WTC11 (cell line): Measurements from ENCODE around the gene ARHGAP32. TPM values are rescaled to one million over a fixed set of nuclear protein-coding genes. Genes with fewer than 3 reads are reported as not detected.

Source experiments
- ATAC-seq: fragments of 200-7000 bp; cut with Tn5 transposase; 2 replicates; pipeline ENCODE4 v1.10.0; 2021; ENCODE audit warnings: mild to moderate bottlenecking, moderate library complexity
- CTCF ChIA-PET: fragments of 300-600 bp; sonication (Branson Sonifier 250); formaldehyde crosslinking; loops from one replicate; lab custom pipeline; 2021; ENCODE audit warnings: antibody characterized with exemption; lab: Charles Lee
- POLR2A ChIA-PET: fragments of 350-600 bp; sonication (Branson Sonifier 250); formaldehyde crosslinking; loops from one replicate; lab custom pipeline; 2021; ENCODE audit warnings: antibody characterized with exemption; lab: Charles Lee
- DNase-seq: peaks from one replicate; pipeline ENCODE4 v3.0.0; 2021; ENCODE audit warnings: low spot score
- H3K27ac Mint-ChIP-seq: 2 replicates; pipeline ENCODE4 v1.8.0; 2021; ENCODE audit warnings: mixed read lengths
- H3K27me3 Mint-ChIP-seq: 2 replicates; pipeline ENCODE4 v1.8.0; 2021; ENCODE audit warnings: low read depth, mild to moderate bottlenecking, moderate library complexity, mixed read lengths
- H3K36me3 Mint-ChIP-seq: 2 replicates; pipeline ENCODE4 v1.8.0; 2021; ENCODE audit warnings: mixed read lengths
- H3K4me1 Mint-ChIP-seq: 2 replicates; pipeline ENCODE4 v1.8.0; 2022; ENCODE audit warnings: mixed read lengths
- H3K4me3 Mint-ChIP-seq: 2 replicates; pipeline ENCODE4 v1.8.0; 2021; ENCODE audit warnings: mild to moderate bottlenecking, moderate library complexity, mixed read lengths
- H3K9me3 Mint-ChIP-seq: 2 replicates; pipeline ENCODE4 v1.8.0; 2021; ENCODE audit warnings: mixed read lengths
- ATF3 ChIP-seq: sonication (generic); formaldehyde crosslinking; conservative IDR thresholded peaks from 2 replicates; pipeline ENCODE4 v1.8.1; 2022; ENCODE audit warnings: mild to moderate bottlenecking, missing genetic modification reagents
- ETV6 ChIP-seq: sonication (generic); formaldehyde crosslinking; IDR thresholded peaks from 2 replicates; pipeline ENCODE4 v1.8.1; 2022; ENCODE audit warnings: mild to moderate bottlenecking, missing genetic modification reagents
- FOXK1 ChIP-seq: sonication (generic); formaldehyde crosslinking; IDR thresholded peaks from 2 replicates; pipeline ENCODE4 v1.8.0; 2022; ENCODE audit warnings: mild to moderate bottlenecking, moderate library complexity, missing genetic modification reagents
- GTF2I ChIP-seq: fragments of 250-450 bp; sonication (Bioruptor Pico); conservative IDR thresholded peaks from 2 replicates; pipeline ENCODE4 v1.4.0; 2021; ENCODE audit warnings: mild to moderate bottlenecking
- KAT7 ChIP-seq: sonication (generic); formaldehyde crosslinking; IDR thresholded peaks from 2 replicates; pipeline ENCODE4 v1.8.1; 2023; ENCODE audit warnings: missing genetic modification reagents, mild to moderate bottlenecking, borderline replicate concordance
- NFE2L1 ChIP-seq: sonication (generic); formaldehyde crosslinking; IDR thresholded peaks from 2 replicates; pipeline ENCODE4 v1.8.1; 2023; ENCODE audit warnings: missing genetic modification reagents
- NFYB ChIP-seq: sonication (generic); formaldehyde crosslinking; conservative IDR thresholded peaks from 2 replicates; pipeline ENCODE4 v1.8.0; 2022; ENCODE audit warnings: low read depth, missing genetic modification reagents
- NR2C2 ChIP-seq: sonication (generic); formaldehyde crosslinking; IDR thresholded peaks from 2 replicates; pipeline ENCODE4 v1.8.0; 2022; ENCODE audit warnings: mild to moderate bottlenecking, missing genetic modification reagents
- NR3C1 ChIP-seq: sonication (generic); formaldehyde crosslinking; conservative IDR thresholded peaks from 2 replicates; pipeline ENCODE4 v1.8.1; 2023; ENCODE audit warnings: low read depth, mild to moderate bottlenecking, missing genetic modification reagents
- TCF7 ChIP-seq: sonication (generic); formaldehyde crosslinking; IDR thresholded peaks from 2 replicates; pipeline ENCODE4 v1.8.0; 2022; ENCODE audit warnings: mild to moderate bottlenecking, low read depth, missing genetic modification reagents, moderate library complexity
- ZBTB21 ChIP-seq: sonication (generic); formaldehyde crosslinking; IDR thresholded peaks from 2 replicates; pipeline ENCODE4 v1.8.1; 2023; ENCODE audit warnings: mild to moderate bottlenecking, missing genetic modification reagents, borderline replicate concordance
- ZNF121 ChIP-seq: sonication (generic); formaldehyde crosslinking; IDR thresholded peaks from 2 replicates; pipeline ENCODE4 v1.8.0; 2023; ENCODE audit warnings: missing genetic modification reagents
- ZNF317 ChIP-seq: sonication (generic); formaldehyde crosslinking; IDR thresholded peaks from 2 replicates; pipeline ENCODE4 v1.8.1; 2023; ENCODE audit warnings: low read depth, mild to moderate bottlenecking, moderate library complexity, missing genetic modification reagents, borderline replicate concordance
- ZNF671 ChIP-seq: fragments of 250-450 bp; sonication (Bioruptor Pico); IDR thresholded peaks from 2 replicates; pipeline ENCODE4 v1.8.0; 2021; ENCODE audit warnings: mild to moderate bottlenecking
- total RNA-seq: library from RNA; stranded (reverse); gene quantifications from 3 replicates; pipeline ENCODE4 v1.2.3, GENCODE V29; 2021
- TF ChIP-seq, protein P1 (sequence below): sonication (generic); formaldehyde crosslinking; IDR thresholded peaks from 2 replicates; pipeline ENCODE4 v1.8.0; 2022; ENCODE audit warnings: mild to moderate bottlenecking, missing genetic modification reagents
- TF ChIP-seq, protein P2 (sequence below): sonication (generic); formaldehyde crosslinking; conservative IDR thresholded peaks from 2 replicates; pipeline ENCODE4 v1.8.1; 2023; ENCODE audit warnings: mild to moderate bottlenecking, low read depth, missing genetic modification reagents, moderate library complexity
- TF ChIP-seq, protein P3 (sequence below): sonication (generic); formaldehyde crosslinking; IDR thresholded peaks from 2 replicates; pipeline ENCODE4 v1.8.1; 2022; ENCODE audit warnings: low read depth, missing genetic modification reagents, borderline replicate concordance
- TF ChIP-seq, protein P4 (sequence below): sonication (generic); formaldehyde crosslinking; IDR thresholded peaks from 2 replicates; pipeline ENCODE4 v1.8.1; 2023; ENCODE audit warnings: mild to moderate bottlenecking, missing genetic modification reagents, moderate library complexity
- TF ChIP-seq, protein P5 (sequence below): fragments of 250-450 bp; sonication (Bioruptor Pico); IDR thresholded peaks from 2 replicates; pipeline ENCODE4 v2.1.2; 2022; ENCODE audit warnings: mild to moderate bottlenecking, moderate library complexity
- TF ChIP-seq, protein P6 (sequence below): sonication (generic); formaldehyde crosslinking; IDR thresholded peaks from 2 replicates; pipeline ENCODE4 v1.8.0; 2022; ENCODE audit warnings: mild to moderate bottlenecking, missing genetic modification reagents
- TF ChIP-seq, protein P7 (sequence below): sonication (generic); formaldehyde crosslinking; IDR thresholded peaks from 2 replicates; pipeline ENCODE4 v1.8.0; 2023; ENCODE audit warnings: missing genetic modification reagents

ARHGAP32 gene
- total RNA-seq, 1 experiment from 2014 or later = 25.6 TPM

DNA sequence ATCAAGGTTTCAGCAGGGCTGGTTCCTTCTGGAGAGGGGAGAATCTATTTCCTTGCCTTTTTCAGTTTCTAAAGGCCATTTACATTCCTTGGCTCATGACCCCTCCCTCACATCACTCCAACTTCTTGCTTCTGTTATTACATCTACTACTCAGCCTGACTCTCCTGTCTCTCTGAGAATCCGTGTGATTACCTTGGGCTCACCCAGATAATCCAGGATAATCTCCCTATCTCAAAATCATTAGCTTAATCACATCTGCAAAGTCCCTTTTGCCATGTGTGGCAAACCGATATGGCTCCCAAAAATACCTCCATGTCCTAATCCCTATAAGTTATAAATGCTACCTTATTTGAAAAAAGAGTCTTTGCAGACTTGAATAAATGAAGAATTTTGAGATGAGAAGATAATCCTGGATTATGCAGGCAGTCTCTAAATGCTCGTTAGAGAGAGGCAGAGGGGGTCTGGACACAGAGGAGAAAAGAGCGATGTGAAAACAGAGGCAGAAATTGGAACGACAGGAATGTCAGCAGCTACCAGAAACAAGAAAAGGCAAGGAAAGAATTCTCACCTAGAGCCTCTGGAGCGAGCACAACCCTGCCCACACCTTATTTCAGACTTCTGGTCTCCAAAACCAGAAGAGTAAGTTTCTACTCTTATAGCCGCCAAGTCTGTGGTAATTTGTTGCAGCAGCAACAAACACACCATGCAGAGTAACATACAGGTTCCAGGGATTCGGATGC lies 23.6 kb upstream of the ARHGAP32 start (continued):
- TF ChIP-seq, protein P1, sequence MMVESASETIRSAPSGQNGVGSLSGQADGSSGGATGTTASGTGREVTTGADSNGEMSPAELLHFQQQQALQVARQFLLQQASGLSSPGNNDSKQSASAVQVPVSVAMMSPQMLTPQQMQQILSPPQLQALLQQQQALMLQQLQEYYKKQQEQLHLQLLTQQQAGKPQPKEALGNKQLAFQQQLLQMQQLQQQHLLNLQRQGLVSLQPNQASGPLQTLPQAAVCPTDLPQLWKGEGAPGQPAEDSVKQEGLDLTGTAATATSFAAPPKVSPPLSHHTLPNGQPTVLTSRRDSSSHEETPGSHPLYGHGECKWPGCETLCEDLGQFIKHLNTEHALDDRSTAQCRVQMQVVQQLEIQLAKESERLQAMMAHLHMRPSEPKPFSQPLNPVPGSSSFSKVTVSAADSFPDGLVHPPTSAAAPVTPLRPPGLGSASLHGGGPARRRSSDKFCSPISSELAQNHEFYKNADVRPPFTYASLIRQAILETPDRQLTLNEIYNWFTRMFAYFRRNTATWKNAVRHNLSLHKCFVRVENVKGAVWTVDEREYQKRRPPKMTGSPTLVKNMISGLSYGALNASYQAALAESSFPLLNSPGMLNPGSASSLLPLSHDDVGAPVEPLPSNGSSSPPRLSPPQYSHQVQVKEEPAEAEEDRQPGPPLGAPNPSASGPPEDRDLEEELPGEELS (CRISPR knock-in tag) = no peak
- TF ChIP-seq NR3C1 (CRISPR knock-in tag) (no peak), NFYB (CRISPR knock-in tag) (no peak), ZNF317 (CRISPR knock-in tag) (no peak), ZNF671 (no peak), GTF2I (CRISPR knock-in tag) (no peak), ATF3 (CRISPR knock-in tag) (no peak), ZBTB21 (CRISPR knock-in tag) (no peak)
- TF ChIP-seq, protein P2, sequence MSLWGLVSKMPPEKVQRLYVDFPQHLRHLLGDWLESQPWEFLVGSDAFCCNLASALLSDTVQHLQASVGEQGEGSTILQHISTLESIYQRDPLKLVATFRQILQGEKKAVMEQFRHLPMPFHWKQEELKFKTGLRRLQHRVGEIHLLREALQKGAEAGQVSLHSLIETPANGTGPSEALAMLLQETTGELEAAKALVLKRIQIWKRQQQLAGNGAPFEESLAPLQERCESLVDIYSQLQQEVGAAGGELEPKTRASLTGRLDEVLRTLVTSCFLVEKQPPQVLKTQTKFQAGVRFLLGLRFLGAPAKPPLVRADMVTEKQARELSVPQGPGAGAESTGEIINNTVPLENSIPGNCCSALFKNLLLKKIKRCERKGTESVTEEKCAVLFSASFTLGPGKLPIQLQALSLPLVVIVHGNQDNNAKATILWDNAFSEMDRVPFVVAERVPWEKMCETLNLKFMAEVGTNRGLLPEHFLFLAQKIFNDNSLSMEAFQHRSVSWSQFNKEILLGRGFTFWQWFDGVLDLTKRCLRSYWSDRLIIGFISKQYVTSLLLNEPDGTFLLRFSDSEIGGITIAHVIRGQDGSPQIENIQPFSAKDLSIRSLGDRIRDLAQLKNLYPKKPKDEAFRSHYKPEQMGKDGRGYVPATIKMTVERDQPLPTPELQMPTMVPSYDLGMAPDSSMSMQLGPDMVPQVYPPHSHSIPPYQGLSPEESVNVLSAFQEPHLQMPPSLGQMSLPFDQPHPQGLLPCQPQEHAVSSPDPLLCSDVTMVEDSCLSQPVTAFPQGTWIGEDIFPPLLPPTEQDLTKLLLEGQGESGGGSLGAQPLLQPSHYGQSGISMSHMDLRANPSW (CRISPR knock-in tag) = no peak
- TF ChIP-seq, protein P3, sequence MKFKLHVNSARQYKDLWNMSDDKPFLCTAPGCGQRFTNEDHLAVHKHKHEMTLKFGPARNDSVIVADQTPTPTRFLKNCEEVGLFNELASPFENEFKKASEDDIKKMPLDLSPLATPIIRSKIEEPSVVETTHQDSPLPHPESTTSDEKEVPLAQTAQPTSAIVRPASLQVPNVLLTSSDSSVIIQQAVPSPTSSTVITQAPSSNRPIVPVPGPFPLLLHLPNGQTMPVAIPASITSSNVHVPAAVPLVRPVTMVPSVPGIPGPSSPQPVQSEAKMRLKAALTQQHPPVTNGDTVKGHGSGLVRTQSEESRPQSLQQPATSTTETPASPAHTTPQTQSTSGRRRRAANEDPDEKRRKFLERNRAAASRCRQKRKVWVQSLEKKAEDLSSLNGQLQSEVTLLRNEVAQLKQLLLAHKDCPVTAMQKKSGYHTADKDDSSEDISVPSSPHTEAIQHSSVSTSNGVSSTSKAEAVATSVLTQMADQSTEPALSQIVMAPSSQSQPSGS (CRISPR knock-in tag) = no peak
- TF ChIP-seq, all 79 proteins: peak for 0

DNA sequence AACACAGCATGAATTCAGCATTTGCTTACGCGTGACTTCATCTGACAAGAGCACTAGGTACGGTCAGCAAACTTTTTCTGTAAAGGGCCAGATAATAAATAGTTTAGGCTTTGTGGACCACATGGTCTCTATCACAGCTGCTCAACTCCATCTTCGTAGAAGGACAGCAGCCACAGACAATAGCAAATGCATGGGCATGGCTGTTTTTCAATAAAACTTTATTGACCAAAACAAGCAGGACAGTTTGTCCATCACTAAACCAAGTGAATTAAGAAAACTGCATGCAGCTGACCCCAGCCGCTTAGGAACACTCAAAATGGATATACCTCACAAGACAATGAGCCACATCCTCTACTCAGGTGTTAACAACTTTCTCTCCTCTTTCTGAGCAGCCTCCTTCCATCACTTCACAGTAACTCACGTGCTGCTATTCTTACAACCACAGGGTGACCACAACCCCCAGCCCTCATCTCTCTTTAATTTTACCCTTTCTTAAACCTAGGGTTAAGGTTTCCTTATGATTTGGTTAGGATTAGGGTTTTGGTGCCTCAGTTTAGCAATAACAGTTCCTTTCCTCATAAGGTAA lies 22.7 kb upstream of the ARHGAP32 start:
- no peak for ATAC-seq
- CTCF ChIA-PET = no interaction called here
- Mint-ChIP-seq H3K27me3 (no peaks in the 10 kb centered on the region), H3K27ac (peak overlapping the region; percentile 98), H3K4me1 (peaks cover 72% of the 10 kb centered on the region), H3K4me3 (no peak overlapping the region), H3K36me3 (no peaks in the 10 kb centered on the region), H3K9me3 (peaks cover 3% of the 10 kb centered on the region; the same call in 1 of the 2 replicates)
- POLR2A ChIA-PET = no interaction called here
- TF ChIP-seq NR3C1 (CRISPR knock-in tag) (no peak), TCF7 (CRISPR knock-in tag) (no peak), ETV6 (CRISPR knock-in tag) (no peak), ZNF121 (CRISPR knock-in tag) (no peak)
- TF ChIP-seq, protein P4, sequence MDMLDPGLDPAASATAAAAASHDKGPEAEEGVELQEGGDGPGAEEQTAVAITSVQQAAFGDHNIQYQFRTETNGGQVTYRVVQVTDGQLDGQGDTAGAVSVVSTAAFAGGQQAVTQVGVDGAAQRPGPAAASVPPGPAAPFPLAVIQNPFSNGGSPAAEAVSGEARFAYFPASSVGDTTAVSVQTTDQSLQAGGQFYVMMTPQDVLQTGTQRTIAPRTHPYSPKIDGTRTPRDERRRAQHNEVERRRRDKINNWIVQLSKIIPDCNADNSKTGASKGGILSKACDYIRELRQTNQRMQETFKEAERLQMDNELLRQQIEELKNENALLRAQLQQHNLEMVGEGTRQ (CRISPR knock-in tag) = no peak
- no peak for DNase-seq

DNA sequence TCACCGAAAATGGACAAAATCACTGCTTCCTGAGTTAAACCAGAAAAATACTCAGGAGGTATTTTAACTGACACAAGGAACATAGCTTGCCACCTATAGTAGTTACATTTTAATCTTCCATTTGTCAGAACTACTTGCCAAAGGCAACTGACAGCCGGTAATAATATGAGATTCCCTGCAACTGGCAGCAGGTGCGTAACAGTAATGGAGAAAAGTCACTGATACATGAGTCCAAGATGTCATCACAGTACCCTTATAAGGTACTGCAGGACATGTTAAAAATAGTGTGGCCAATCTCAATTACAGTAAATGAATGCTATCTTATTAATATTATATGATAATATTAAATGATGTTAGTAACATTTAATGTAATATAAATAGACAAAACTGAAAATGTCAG lies 21.1 kb upstream of the ARHGAP32 start:
- no peaks in the 10 kb centered on the region for H3K27me3 Mint-ChIP-seq
- POLR2A ChIA-PET = no interaction called here
- no peaks in the 10 kb centered on the region for H3K36me3 Mint-ChIP-seq
- H3K4me1 Mint-ChIP-seq = peaks cover 74% of the 10 kb centered on the region
- H3K27ac Mint-ChIP-seq = no peak overlapping the region
- DNase-seq = no peak
- CTCF ChIA-PET = no interaction called here
- H3K4me3 Mint-ChIP-seq = no peak overlapping the region
- peaks cover 3% of the 10 kb centered on the region; the same call in 1 of the 2 replicates for H3K9me3 Mint-ChIP-seq
- ATAC-seq = no peak
- TF ChIP-seq, protein P5, sequence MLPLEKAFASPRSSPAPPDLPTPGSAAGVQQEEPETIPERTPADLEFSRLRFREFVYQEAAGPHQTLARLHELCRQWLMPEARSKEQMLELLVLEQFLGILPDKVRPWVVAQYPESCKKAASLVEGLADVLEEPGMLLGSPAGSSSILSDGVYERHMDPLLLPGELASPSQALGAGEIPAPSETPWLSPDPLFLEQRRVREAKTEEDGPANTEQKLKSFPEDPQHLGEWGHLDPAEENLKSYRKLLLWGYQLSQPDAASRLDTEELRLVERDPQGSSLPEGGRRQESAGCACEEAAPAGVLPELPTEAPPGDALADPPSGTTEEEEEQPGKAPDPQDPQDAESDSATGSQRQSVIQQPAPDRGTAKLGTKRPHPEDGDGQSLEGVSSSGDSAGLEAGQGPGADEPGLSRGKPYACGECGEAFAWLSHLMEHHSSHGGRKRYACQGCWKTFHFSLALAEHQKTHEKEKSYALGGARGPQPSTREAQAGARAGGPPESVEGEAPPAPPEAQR (CRISPR knock-in tag) = no peak
- no peak for TF ChIP-seq ETV6 (CRISPR knock-in tag)
- TF ChIP-seq, protein P6, sequence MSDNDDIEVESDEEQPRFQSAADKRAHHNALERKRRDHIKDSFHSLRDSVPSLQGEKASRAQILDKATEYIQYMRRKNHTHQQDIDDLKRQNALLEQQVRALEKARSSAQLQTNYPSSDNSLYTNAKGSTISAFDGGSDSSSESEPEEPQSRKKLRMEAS (CRISPR knock-in tag) = no peak
- no peak for TF ChIP-seq NR2C2 (CRISPR knock-in tag)
- TF ChIP-seq, protein P7, sequence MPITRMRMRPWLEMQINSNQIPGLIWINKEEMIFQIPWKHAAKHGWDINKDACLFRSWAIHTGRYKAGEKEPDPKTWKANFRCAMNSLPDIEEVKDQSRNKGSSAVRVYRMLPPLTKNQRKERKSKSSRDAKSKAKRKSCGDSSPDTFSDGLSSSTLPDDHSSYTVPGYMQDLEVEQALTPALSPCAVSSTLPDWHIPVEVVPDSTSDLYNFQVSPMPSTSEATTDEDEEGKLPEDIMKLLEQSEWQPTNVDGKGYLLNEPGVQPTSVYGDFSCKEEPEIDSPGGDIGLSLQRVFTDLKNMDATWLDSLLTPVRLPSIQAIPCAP (CRISPR knock-in tag) = no peak
- TF ChIP-seq KAT7 (CRISPR knock-in tag) = no peak
- no peak for TF ChIP-seq NFE2L1 (CRISPR knock-in tag)
- no peak for TF ChIP-seq FOXK1 (CRISPR knock-in tag)
